Activated CD8-positive, alpha-beta memory T cell treated with anti-CD3 and anti-CD28 coated beads for 1 hour (primary cell): Measurements from ENCODE around the gene CLSTN3.

Experiments used
- DNase-seq, 2 donors: peaks; one replicate each; pipeline ENCODE4 v3.0.0-alpha.2; 2020; ENCODE audit warnings: low read depth in 1 of 2; ENCODE audit errors: extremely low read depth in 1 of 2

Gene CLSTN3

DNA sequence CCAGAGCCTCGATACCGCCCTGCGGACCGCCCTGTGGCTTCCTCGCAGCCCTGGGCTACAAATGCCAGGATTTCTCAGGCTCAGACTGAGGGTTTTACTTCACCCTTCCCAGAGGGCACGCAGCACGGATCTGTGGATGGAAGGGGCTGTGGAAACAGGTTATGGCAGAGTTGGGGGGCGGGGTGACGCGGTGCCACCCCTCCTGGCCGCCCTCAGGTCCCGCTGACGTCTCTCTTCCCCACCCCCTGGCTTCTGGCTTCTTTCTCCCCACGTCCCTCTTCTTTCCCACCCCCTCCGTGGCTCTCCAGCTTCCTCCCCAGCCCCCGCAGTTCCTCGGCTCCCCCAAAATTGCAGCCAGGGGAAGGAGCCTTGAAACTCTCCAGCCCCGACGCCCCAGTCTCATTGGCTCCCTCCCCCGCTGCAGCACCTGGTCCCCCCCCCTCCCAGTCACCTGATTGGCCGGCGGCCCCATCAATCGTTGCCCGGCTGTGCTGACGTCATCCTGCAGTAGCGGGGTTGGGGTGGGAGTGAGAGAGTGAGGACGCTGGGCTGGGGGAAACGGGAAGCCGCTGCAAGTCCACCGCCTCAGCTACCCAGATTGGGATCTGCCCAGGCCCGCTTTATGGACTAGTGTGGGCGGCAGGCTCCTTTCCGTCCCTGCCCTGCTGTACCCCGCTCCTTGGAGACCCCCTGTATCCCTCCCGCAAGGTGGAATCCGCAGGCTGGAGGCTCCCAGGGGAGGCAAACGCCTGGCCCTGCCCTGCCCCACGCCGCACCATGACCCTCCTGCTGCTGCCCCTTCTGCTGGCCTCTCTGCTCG, at the start of gene CLSTN3:
Gene CLSTN3 (plus strand): TSS at position 500 of the 820 bp plus-strand sequence. CDS start 278 bp downstream, at position 778.
- peak; percentile 77 to 80 for DNase-seq

DNA sequence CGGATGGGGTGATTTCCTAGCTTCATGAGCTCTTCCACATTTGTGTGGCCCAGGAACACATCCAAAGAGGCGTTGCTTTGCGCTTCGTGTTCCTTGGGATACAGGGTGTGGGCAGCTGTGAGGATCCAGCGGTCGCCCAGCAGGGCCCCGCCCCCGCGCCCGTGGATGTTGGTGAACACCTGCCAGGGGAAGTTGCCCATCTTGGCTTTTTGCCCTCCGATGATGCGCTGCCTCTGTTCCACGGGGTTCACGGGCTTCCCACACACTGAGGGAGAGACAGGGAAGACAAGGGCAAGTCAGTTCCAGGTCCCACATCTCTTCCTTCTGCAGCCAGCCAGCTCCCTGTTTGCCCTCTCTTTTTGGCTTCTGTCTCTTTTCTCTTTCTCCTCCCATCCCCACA, 49.1 kb upstream of the CLSTN3 start:
- no peak for DNase-seq

DNA sequence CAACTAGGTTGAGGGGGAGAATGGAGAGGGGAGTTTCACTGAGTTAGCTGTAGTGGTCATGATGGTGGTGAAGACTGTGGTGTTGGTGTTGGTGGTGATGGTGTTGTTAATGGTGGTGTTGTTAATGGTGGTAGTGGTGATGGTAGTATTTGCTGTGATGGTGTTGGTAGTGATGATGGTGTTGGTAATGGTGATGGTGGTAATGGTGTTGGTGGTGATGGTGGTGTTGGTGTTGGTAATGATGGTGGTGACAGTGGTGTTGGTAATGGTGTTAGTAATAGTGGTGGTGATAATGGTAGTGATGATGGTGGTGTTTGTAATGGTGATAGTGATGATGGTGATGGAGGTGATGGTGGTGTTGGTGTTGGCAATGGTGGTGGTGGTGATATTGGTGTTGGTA, 47.0 kb upstream of the CLSTN3 start:
- DNase-seq: no peak

DNA sequence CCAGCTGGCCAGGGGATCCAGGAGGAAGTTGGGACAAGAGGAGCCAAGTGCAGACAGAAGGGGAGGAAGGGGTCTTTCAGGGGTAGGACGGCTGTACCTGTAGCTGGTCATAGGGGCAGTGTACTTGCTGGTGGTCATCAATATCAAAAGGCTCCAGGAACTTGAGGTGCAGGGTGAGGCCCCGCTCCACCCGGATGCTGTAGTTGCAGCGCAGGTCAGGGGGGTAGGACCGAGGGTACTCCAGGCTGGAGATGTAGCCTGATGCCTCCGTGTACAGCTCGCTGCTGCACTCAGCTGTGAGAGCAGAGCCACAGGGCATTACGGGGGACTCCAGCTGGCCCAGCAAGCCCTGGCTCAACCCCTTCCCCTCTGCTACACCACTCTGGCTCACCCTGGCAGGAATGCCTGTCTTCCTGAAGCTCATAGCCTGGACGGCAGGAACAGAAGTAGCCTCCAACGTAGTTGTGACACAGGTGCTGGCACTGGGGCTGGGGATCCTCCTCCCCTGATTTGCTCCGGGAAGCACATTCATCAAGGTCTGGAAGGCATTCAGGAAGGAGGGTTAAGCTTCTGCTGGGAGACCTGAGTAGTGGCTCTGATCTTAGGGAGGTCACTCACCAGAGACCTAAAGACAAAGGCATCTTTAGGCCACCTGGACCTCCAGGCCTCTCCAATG, 40.8 kb upstream of the CLSTN3 start:
- no peak for DNase-seq

DNA sequence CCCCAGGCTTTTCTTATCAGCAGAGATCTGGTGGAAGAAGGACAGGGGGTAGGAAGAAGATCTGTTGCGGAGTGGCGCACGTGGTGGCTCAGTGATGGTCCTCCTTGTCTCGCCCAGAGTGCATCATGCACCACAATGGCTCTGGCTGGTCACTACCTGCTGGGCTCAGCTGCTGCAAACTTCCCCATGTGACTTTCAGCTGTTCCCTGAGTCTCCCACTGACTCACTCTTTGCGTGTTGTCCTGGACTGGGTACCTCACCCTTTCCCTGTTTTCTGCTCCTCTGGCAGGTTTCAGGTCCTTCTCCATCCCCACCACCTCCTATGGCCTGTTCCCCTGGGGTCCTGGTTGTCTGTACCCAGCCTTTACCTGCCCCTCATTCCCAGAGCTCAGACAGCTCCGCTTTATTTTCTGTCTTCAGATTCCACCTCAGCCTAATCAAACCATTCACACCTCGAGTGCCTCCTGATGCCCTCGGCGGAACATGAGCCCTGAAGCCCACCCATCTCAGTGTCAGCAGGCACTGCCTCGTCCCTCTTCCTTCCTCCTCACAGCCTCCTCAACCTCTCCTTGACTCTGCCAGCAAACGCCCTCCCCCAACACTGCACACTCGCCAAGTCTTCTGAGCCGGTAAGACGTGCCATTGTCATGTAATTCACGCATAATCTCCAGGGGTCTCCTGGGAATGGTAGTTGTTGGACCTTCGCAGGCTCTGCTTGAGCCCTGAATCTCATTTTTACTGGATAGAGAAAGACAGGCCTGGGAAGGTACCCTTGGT, 39.8 kb upstream of the CLSTN3 start:
- no peak for DNase-seq

DNA sequence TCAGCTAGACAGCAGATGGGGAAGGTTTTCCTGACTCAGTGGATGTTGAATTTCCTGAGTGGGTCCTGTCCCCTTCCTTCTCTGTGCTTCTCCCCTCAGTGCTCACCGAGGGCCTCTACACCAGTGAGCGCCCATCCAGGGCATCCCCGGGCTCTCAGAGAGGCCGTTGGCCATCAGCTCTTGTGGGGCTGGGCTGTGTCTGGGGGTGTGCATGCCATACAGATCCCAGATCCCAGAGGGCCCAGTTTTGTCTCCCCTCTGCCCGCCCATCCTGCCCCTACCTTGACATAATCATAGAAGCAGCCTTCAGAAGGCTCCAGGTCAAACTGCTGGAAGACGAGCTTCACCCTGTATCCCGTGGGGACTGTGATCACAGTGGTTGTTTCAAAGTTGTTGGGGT, 39.0 kb upstream of the CLSTN3 start:
- DNase-seq: no peak

DNA sequence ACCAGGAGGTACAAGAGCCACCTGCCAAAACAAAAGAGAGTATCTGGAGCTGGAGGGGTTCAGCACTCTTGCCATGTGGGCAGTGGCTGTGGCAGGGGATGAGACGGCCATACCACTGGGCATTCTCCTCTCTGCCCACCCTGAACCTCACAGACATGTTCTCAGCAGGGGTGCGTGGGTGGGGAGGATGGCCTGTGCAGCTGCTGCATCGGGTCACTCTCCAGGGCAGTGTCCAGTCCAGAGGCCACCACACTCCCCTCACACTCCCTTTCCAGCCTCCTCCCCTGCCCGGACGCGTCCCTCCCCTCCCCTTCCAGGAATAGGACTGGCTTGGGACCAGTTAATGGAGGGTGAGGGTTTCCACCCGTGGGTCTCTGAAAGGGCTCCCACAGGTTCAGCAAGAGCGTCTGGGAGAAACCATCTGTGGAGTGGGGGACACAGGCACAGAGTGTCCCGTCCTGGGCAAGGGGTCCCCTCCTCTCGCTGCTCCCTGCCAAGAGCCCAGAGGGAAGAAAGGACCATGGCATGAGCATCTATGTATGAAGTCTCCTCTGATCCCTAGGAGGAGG, 38.4 kb upstream of the CLSTN3 start:
- no peak for DNase-seq

DNA sequence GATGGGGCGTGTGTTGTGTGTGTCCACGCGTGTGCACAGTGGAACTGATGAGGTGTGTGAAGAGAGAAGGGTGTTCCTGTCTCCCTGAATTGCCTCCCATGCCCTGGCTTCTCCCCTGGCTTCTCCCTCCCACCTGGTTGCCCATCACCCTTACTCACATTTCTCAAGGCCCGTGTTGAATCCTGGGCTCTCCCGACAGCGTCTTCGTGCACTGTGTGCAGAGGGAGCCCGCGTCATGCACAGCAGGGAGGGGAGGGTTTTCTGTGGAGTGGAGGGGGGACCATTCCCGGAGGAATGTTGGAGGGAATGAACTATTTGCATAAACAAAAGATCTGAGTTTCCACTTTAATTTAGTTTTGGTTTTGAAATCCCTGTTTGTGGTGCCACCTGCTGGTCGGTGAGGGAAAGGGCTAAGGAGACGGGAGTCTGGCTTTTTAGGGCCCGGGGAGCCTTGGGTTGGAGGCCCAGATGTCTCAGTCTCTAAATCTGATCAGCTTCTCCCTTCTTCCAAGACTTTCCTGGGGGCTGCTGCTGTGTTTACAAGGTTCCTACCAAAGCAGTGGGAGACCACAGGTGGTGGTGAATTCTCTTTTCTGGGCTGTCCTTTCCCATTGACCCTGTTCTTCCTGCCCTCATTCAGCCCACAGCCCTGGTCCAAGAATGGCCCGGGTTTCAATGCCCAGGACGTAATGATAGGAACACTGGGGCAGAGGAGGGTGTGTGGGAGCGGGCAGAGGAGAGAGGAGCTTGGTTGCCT, 37.8 kb upstream of the CLSTN3 start, which contains the start of gene C1R:
Gene C1R (minus strand): TSS at position 217 of the 757 bp plus-strand sequence. CDS start 57 bp downstream, at position 160.
- peak; percentile 31 to 52 for DNase-seq

DNA sequence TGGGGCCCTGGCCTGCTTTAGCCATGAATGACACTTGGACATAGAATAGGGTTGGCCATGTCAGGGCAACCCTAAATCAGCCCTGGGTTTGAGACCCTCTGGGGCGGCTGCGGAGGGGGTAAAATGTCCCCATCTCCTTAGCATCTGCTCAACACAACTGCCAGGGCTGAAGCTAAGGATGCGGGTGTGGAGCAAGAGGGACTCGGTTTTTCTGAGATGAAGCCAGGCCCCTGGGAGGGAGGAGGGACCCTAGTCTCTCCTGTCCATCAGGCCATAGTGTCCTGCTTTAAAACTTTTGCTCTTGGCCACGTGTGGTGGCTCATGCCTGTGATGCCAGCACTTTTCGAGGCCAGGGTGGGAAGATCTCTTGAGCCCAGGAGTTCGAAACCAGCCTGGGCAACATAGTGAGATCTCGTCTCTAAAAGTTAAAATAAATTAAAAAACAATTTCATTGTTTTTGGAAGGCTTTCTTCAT, 37.1 kb upstream of the CLSTN3 start:
- DNase-seq: no peak

DNA sequence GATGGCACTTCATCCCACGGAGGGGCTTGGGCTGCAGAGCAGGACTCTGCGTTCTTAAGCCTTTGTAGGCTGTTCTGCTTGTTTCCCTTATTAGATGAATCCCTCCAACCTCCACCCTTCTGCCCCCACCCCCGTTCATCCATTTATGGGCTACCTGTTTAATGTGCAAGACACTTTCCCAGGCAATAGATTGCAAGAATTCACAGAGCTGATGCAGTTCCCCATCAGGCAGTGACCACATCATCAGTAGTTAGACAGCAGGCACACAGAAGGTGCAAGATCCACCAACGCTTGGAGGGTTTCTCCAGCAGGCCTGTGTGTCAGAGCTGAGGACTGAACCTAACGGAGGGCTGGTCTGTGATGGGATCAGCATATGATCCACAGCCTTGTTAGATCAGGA, 36.7 kb upstream of the CLSTN3 start:
- no peak for DNase-seq

DNA sequence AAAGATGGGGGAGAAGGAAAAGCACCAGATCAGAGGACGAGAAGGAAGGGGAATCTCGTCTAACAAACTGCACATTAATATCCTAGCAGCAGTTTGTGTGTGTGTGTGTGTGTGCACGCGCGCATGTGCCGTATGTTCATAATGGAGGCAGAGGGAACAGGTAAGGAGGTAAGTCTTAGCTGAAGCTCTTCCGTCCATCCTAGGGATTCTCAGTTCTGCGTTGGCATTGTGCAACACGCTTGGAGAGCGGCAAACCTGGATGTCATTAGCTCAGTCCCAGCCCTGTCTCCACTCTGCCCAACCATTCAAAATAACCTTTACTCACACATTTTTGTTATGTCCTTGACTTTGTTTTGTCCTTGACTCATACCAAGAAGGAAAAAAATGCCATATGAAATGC, 36.3 kb upstream of the CLSTN3 start:
- DNase-seq: no peak

DNA sequence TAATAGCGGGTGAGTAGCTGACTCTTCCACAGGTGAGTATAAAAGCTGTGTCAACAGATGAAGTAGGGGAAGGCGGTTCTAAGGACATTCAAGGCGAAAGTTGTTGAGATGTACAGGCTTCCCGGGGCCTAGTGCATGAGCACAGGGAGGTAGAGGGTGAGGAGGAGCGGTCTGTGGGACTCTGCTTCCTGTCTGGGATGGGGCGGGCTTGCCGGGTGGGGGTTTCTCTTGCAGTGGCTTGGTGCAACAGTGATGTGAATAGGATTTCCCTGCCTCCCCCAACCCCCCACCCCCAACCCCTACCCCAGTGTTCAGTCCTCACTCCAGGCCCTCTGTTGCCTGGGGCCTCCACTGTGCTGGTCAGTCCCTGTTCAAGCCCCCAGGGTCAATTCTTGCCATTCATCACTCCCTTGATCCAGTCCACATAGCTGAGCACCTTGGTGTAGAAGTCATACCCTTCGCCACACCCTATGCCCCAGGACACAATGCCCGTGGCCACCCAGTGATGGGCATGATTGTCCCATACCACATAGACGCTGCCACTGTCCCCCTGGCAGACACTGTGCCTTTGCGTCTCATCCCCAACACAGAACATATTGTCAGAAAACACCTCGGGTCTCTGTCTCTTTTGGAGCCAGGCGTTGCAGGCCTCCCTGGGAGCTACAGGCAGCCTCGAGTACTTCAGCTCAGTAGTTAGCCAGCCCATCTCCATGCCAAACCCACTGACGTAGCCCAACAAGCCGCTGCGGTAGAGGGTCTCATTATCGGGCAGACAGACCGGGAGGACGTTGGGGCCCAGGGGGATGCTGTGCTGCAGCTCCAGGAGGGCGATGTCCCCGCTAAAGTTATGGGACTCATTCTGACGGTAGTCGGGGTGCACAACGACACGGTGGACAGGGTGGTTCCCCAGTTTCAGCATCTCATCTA, 33.9 kb upstream of the CLSTN3 start:
- no peak for DNase-seq

DNA sequence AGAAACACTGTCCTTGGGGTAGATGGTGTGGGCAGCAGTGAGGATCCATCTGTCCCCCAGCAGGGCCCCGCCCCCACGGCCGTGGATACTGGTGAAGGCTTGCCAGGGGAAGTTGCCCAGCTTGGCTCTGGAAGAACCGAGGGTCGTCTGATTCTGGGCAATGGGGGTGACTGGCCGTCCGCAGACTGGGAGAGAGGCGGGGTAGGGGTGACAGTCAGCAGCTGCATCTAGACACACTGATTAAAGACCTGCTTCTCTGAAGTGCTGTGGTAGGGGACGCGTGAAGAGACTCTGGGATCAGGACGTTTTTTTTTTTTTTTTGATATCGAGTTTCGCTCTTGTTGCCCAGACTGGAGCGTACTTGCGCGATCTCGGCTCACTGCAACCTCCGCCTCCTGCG, 33.2 kb upstream of the CLSTN3 start:
- DNase-seq: no peak

DNA sequence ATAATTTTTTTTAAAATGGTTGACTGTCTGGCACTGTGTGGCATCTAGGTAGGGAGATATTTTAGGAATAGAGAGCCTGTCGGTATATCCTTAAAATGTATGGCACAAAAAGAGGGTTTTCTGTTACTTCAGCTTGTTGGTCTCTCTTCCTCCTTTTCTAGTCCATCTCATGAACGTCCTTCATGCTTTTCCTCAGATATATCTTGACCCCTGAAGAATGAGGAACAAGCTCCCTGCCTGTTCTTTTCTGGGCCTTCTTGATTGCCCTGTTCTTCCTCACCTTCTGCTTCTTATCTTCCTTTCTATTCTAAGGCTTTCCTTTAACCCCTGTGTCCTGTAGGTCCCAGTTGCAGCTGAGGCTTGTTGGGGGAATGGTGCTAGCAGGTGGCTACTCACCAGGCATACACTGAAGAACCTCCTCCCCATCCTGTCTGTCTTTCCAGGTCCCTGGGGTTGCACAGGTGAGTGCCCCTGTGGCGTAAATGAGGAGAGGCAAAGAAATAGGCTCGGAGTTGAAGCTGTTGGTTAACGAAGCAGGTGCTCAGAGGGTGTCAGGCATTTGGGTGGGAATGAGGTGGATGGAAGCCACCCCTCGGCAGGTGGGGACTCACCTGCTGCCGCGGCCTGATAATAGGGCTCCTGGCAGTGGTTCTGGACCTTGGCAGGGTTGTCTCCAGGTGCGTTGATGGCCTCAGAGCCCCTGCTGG, 30.7 kb upstream of the CLSTN3 start:
- no peak for DNase-seq

DNA sequence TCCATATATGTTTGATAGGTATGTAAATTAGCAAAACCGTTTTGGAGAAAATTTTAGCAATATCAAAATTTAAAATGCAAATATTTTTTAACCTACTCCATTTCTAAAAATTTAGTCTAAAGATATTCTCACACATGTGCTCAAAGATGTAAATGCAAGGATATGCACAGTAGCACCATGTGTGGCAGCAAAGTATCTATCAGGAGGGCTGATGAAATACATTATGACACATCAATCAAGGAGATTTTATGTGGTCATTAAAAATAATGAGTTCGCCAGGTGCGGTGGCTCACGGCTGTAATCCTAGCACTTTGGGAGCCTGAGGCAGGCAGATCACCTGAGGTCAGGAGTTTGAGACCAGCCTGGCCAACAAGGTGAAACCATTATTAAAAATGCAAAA, 29.9 kb upstream of the CLSTN3 start:
- no peak for DNase-seq

DNA sequence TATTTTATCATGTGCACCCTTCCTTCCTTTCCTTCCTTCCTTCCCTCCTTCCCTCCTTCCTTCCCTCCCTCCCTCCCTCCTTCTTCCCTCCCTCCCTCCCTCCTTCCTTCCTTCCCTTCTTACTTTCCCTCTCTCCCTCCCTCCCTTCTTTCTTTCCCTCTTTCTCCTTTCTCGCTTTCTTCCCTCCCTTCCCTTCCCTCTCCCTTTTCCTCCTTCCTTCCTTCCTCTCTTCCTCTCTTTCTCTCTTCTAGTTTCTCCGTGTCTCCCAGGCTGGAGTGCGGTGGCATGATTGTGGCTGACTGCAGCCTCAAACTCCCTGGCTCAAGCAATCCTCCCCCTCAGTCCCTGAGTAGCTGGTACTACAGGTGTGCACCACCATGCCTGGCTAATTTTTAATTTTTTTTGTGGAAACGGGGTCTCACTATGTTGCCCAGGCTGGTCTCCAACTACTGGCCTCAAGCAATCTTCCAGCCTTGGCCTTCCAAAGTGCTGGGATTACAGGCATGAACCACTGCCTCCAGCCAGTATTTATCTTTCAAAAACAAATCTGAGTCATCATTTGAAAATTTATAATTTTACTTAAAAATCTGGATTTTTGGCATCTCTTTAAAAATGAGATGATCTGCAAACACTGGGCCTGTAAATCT, 29.0 kb upstream of the CLSTN3 start:
- no peak for DNase-seq

DNA sequence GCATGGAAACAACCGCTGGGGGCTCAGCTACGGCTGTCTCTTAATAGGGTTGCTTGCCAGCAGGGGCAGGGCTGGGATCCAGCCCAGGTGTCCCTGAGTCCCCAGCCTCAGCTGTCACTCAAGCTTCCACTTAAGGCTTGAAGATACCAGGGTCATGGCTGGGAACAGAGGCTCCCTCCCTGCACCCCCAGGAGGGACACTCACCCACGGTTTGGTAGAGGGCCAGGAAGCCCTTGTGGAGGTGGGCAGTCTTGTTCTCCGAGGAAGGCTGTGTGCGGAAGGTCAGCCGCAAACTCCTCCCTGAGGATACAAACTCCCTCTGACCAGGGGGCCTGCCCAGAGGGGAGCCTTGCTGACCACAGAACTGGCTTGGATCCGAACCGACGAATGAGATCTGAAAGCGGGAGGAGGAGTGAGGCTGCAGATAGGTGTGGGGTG, 28.5 kb upstream of the CLSTN3 start:
- no peak for DNase-seq

DNA sequence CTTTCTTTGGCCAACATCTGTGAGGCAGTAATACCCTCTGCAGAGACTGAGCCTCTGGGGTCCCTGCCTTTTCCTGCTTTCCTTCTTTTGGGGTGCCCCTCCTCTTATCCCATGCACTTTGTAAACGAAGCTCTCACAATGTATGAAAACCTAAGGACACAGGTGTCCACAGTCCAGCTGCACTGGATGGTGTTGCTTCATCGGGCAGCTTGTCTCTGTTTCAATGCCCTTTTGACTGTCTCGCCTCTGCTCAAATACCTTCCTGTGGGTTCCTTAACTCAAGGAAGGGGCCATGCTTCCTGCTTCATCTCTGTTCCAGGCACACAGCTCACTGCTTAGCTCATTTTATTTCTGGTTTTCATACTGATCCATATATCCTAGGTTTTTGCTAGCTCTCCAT, 27.6 kb upstream of the CLSTN3 start:
- no peak for DNase-seq
